CD14-positive monocyte (primary cell): Measurements from ENCODE around the gene CD1B. TPM values are rescaled to one million over a fixed set of nuclear protein-coding genes. Genes with fewer than 3 reads are reported as not detected.

Source experiments
- DNase-seq, 3 donors: peaks; one replicate each; pipeline ENCODE4 v3.0.0-alpha.2; 2011 to 2022
- H2AFZ ChIP-seq: 2 replicates; pipeline ENCODE4 v1.6.0; 2012; ENCODE audit warnings: mild to moderate bottlenecking, low read depth, low read length, inconsistent platforms; ENCODE audit not compliant: insufficient read depth, poor library complexity, severe bottlenecking
- H3K27ac ChIP-seq, 2 donors: 1 replicate in 1 of 2; 2 replicates in 1 of 2; pipeline ENCODE4 v1.5.1; 2012 to 2013; ENCODE audit warnings: low read length in 2 of 2, control low read depth in 1 of 2, inconsistent platforms in 1 of 2, low read depth in 1 of 2, mild to moderate bottlenecking in 1 of 2
- H3K27me3 ChIP-seq, 2 donors: one replicate each; pipeline versions ENCODE4 v1.6.0 to v1.6.1; 2011 to 2013; ENCODE audit warnings: low read length in 2 of 2; ENCODE audit not compliant: control insufficient read depth in 2 of 2, insufficient read depth in 2 of 2
- H3K36me3 ChIP-seq, 2 donors: replicated peaks in 1 of 2; 1 replicate in 1 of 2; 2 replicates in 1 of 2; pipeline versions ENCODE4 v1.5.1 to v1.6.1; 2012 to 2013; ENCODE audit warnings: low read length in 2 of 2, control low read depth in 1 of 2, inconsistent platforms in 1 of 2, mild to moderate bottlenecking in 1 of 2; ENCODE audit not compliant: insufficient read depth in 2 of 2, control insufficient read depth in 1 of 2
- H3K4me1 ChIP-seq, 2 donors: 1 replicate in 1 of 2; 2 replicates in 1 of 2; pipeline versions ENCODE4 v1.5.1 to v1.6.1; 2012 to 2013; ENCODE audit warnings: low read length in 2 of 2, control low read depth in 1 of 2, inconsistent platforms in 1 of 2, mild to moderate bottlenecking in 1 of 2, moderate library complexity in 1 of 2; ENCODE audit not compliant: insufficient read depth in 2 of 2, control insufficient read depth in 1 of 2
- H3K4me2 ChIP-seq: replicated peaks from 2 replicates; pipeline ENCODE3; 2012; ENCODE audit warnings: low read length, moderate library complexity, mild to moderate bottlenecking; ENCODE audit not compliant: poor library complexity, severe bottlenecking; ENCODE audit errors: extremely low read depth
- H3K4me3 ChIP-seq, 3 experiments: fragments of 200-600 bp in 1 of 3; sonication (generic) in 1 of 3; replicated peaks in 1 of 3; 1 replicate in 2 of 3; 2 replicates in 1 of 3; pipeline ENCODE4 v1.5.1; 2011 to 2013; ENCODE audit warnings: low read length in 3 of 3, mild to moderate bottlenecking in 3 of 3, control low read depth in 2 of 3, low read depth in 2 of 3, inconsistent platforms in 1 of 3, moderate library complexity in 1 of 3
- H3K79me2 ChIP-seq: 2 replicates; pipeline ENCODE4 v1.6.0; 2012; ENCODE audit warnings: mild to moderate bottlenecking, control low read depth, inconsistent platforms, low read length, moderate library complexity; ENCODE audit not compliant: insufficient read depth
- H3K9ac ChIP-seq: 2 replicates; pipeline ENCODE4 v1.6.0; 2017; ENCODE audit warnings: low read length, mild to moderate bottlenecking; ENCODE audit not compliant: insufficient read depth, poor library complexity, severe bottlenecking
- H3K9me3 ChIP-seq, 2 donors: replicated peaks in 1 of 2; 1 replicate in 1 of 2; 2 replicates in 1 of 2; pipeline versions ENCODE4 v1.5.1 to v1.6.1; 2012 to 2013; ENCODE audit warnings: low read length in 2 of 2, control low read depth in 1 of 2; ENCODE audit not compliant: control insufficient read depth in 1 of 2, insufficient read depth in 1 of 2
- H4K20me1 ChIP-seq: 2 replicates; pipeline ENCODE4 v1.6.0; 2012; ENCODE audit warnings: mild to moderate bottlenecking, low read length, control low read depth, moderate library complexity; ENCODE audit not compliant: insufficient read depth
- H3K27ac Mint-ChIP-seq, 7 donors: one replicate each; pipeline ENCODE4 v1.8.0; 2020; ENCODE audit warnings: mild to moderate bottlenecking in 7 of 7, mixed read lengths in 7 of 7, moderate library complexity in 6 of 7, inconsistent platforms in 2 of 7
- H3K27me3 Mint-ChIP-seq, 3 donors: one replicate each; pipeline ENCODE4 v1.8.0; 2021 to 2022; ENCODE audit warnings: low read depth in 3 of 3, mild to moderate bottlenecking in 3 of 3, mixed read lengths in 3 of 3, moderate library complexity in 3 of 3, inconsistent platforms in 1 of 3
- H3K36me3 Mint-ChIP-seq, 2 donors: one replicate each; pipeline ENCODE4 v1.8.0; 2020; ENCODE audit warnings: mixed read lengths in 2 of 2, inconsistent platforms in 1 of 2, mild to moderate bottlenecking in 1 of 2
- H3K4me1 Mint-ChIP-seq: one replicate; pipeline ENCODE4 v1.8.0; 2020; ENCODE audit warnings: mild to moderate bottlenecking, mixed read lengths
- H3K4me3 Mint-ChIP-seq, 2 donors: one replicate each; pipeline ENCODE4 v1.8.0; 2020; ENCODE audit warnings: mild to moderate bottlenecking in 2 of 2, mixed read lengths in 2 of 2, moderate library complexity in 1 of 2
- H3K9me3 Mint-ChIP-seq, 7 donors: one replicate each; pipeline ENCODE4 v1.8.0; 2020 to 2022; ENCODE audit warnings: mixed read lengths in 7 of 7, mild to moderate bottlenecking in 6 of 7, moderate library complexity in 6 of 7, inconsistent platforms in 2 of 7
- CTCF ChIP-seq: fragments of 200-600 bp; IDR thresholded peaks from one replicate; pipeline ENCODE4 v1.8.0; 2022; ENCODE audit warnings: antibody characterized with exemption, mild to moderate bottlenecking
- WGBS: methylation state at CpG from one replicate; pipeline ENCODE4 v1.1.5; 2013; ENCODE audit warnings: missing lambda C conversion rate; ENCODE audit not compliant: insufficient coverage; 5-methylcytosine and 5-hydroxymethylcytosine counted together
- intact Hi-C, 2 donors: fragments of 100-400 bp; cut with micrococcal nuclease; formaldehyde crosslinking; loops; one replicate each; pipeline versions ENCODE4 v1.15.0 to v1.15.1; 2023
- polyA plus RNA-seq, 3 donors: library from polyadenylated mRNA; depleted of rRNA in 1 of 3; unstranded in 2 of 3; stranded (reverse) in 1 of 3; fragments of 300-500 nt in 2 of 3; fragments of >200 nt in 1 of 3; fragmentation: Illumina TruSeq in 2 of 3; gene quantifications; 1 replicate in 2 of 3; 2 replicates in 1 of 3; pipeline ENCODE4 v1.2.3, GENCODE V29; 2012 to 2021

CD1B gene
- polyA plus RNA-seq, 3 donors, result 1.3 to 2.7 (median 2.3) TPM

GRCh38 chr1:158355773-158356285 is 24.5 kb upstream of the CD1B start:
- H3K9me3 ChIP-seq, result no peaks in the 10 kb centered on the region
- H3K4me1 Mint-ChIP-seq, result peaks cover 21% of the 10 kb centered on the region
- no peak overlapping the region for H3K27ac ChIP-seq
- H3K4me3 Mint-ChIP-seq, result peak overlapping the region in 1 of 2 donors; percentile 0
- 98% methylated on average over 9 of the region's 10 CpGs for WGBS
- no peak overlapping the region for H2AFZ ChIP-seq
- peaks cover 0 to 2% of the 10 kb centered on the region in 2 donors for H3K27me3 ChIP-seq
- intact Hi-C loops, result no loop called here
- no peak for TF ChIP-seq CTCF
- H3K36me3 ChIP-seq, result no peaks in the 10 kb centered on the region
- H3K9ac ChIP-seq, result no peak overlapping the region
- DNase-seq, result no peak
- peaks cover 7 to 22% (median 13%) of the 10 kb centered on the region in 3 donors for H3K27me3 Mint-ChIP-seq
- no peaks in the 10 kb centered on the region for H3K36me3 Mint-ChIP-seq
- H3K4me2 ChIP-seq, result no peak overlapping the region
- H3K9me3 Mint-ChIP-seq, result peaks cover 0 to 2% (median 0%) of the 10 kb centered on the region in 7 donors
- H3K4me3 ChIP-seq, result no peak overlapping the region
- H3K79me2 ChIP-seq, result no peaks in the 10 kb centered on the region
- peaks cover 16 to 19% of the 10 kb centered on the region in 2 donors for H3K4me1 ChIP-seq
- H3K27ac Mint-ChIP-seq, result peak overlapping the region in 1 of 7 donors; percentile 57
- no peaks in the 10 kb centered on the region for H4K20me1 ChIP-seq

GRCh38 chr1:158354255-158354654 is 22.9 kb upstream of the CD1B start:
- Mint-ChIP-seq H3K4me3 (peak overlapping the region; percentile 10 to 44), H3K27me3 (peaks cover 7 to 22% (median 18%) of the 10 kb centered on the region in 3 donors), H3K4me1 (peaks cover 18% of the 10 kb centered on the region), H3K27ac (peak overlapping the region in 2 of 7 donors; percentile 46 to 65), H3K36me3 (no peaks in the 10 kb centered on the region), H3K9me3 (peaks cover 0 to 2% (median 0%) of the 10 kb centered on the region in 7 donors)
- Histone ChIP-seq H3K9ac (no peak overlapping the region), H3K4me3 (peak overlapping the region in 1 of 3 experiments; percentile 45), H3K36me3 (no peaks in the 10 kb centered on the region), H3K27me3 (peaks cover 0 to 2% of the 10 kb centered on the region in 2 donors), H3K4me1 (peaks cover 16 to 19% of the 10 kb centered on the region in 2 donors), H3K79me2 (no peaks in the 10 kb centered on the region), H4K20me1 (no peaks in the 10 kb centered on the region), H2AFZ (no peak overlapping the region), H3K9me3 (no peaks in the 10 kb centered on the region), H3K4me2 (peak overlapping the region; percentile 33), H3K27ac (peak overlapping the region in 1 of 2 donors; percentile 28)
- intact Hi-C loops, result no loop called here
- WGBS, result 33% methylated on average over 2 of the region's 2 CpGs
- DNase-seq, result peak; percentile 41 to 53 (median 43)
- no peak for TF ChIP-seq CTCF
